Endothelial cell of umbilical vein (primary cell): ENCODE measurements around the gene SRD5A1. TPM values are rescaled to one million over a fixed set of nuclear protein-coding genes. Genes with fewer than 3 reads are reported as not detected.
A peak's percentile ranks its signal among the peaks of the same experiment; 100 is the strongest.

ENCODE experiments used
- BruUV-seq: library from RNA; stranded (reverse); fragments of 400-500 nt; replicated peaks from 2 replicates; lab custom pipeline; 2021; lab: Mats Ljungman, UMichigan
- CTCF ChIA-PET: fragments of 300-600, 350-600 bp; sonication (Branson Sonifier 250); formaldehyde crosslinking; loops from one replicate; lab custom pipeline; 2021; ENCODE audit warnings: antibody characterized with exemption, inconsistent platforms; lab: Charles Lee
- POLR2A ChIA-PET: fragments of 300-600, 350-600 bp; sonication (Branson Sonifier 250); formaldehyde crosslinking; loops from one replicate; lab custom pipeline; 2021; ENCODE audit warnings: antibody characterized with exemption, inconsistent platforms; lab: Charles Lee
- DNase-seq: peaks from one replicate; pipeline ENCODE4 v3.0.0-alpha.2; 2011; ENCODE audit warnings: low read depth, low spot score
- FAIRE-seq: peaks from 2 replicates; lab custom pipeline; 2011; peaks lifted over from hg19 to GRCh38; lab: Jason Lieb, UNC
- H2AFZ ChIP-seq: 2 replicates; pipeline ENCODE4 v1.6.0; 2012; ENCODE audit warnings: low read depth, low read length, control low read depth, inconsistent platforms
- H3K27ac ChIP-seq: 2 replicates; pipeline ENCODE4 v1.5.1; 2011; ENCODE audit warnings: low read depth, mild to moderate bottlenecking, control low read depth, low read length, moderate library complexity; ENCODE audit not compliant: insufficient read depth
- H3K27me3 ChIP-seq, 2 experiments: 2 replicates each; pipeline versions ENCODE4 v1.6.0 to v1.6.1; 2011; ENCODE audit warnings: low read length in 2 of 2, mixed read lengths in 1 of 2; ENCODE audit not compliant: control insufficient read depth in 2 of 2, insufficient read depth in 2 of 2
- H3K36me3 ChIP-seq, 2 experiments: 2 replicates in 1 of 2; 3 replicates in 1 of 2; pipeline ENCODE4 v1.5.1; 2011; ENCODE audit warnings: low read length in 2 of 2, mild to moderate bottlenecking in 1 of 2, moderate library complexity in 1 of 2; ENCODE audit not compliant: control insufficient read depth in 2 of 2, insufficient read depth in 2 of 2; ENCODE audit errors: extremely low read depth in 1 of 2
- H3K4me1 ChIP-seq: 3 replicates; pipeline ENCODE4 v1.5.1; 2011; ENCODE audit warnings: mild to moderate bottlenecking, low read length; ENCODE audit not compliant: control insufficient read depth, insufficient read depth; ENCODE audit errors: extremely low read depth
- H3K4me2 ChIP-seq: 2 replicates; pipeline ENCODE4 v1.6.1; 2011; ENCODE audit warnings: low read length, control low read depth, mixed read lengths; ENCODE audit not compliant: insufficient read depth
- H3K4me3 ChIP-seq, 3 experiments: fragments of 200-600 bp in 1 of 3; sonication (generic), shearing (Covaris generic) in 1 of 3; replicated peaks in 1 of 3; 2 replicates each; pipeline ENCODE4 v1.5.1; 2011 to 2016; ENCODE audit warnings: control low read depth in 3 of 3, low read length in 3 of 3, mild to moderate bottlenecking in 2 of 3, inconsistent platforms in 1 of 3, low read depth in 1 of 3, moderate library complexity in 1 of 3; ENCODE audit not compliant: insufficient read depth in 1 of 3
- H3K79me2 ChIP-seq: 2 replicates; pipeline ENCODE4 v1.6.0; 2012; ENCODE audit warnings: low read length, inconsistent platforms; ENCODE audit not compliant: control insufficient read depth, insufficient read depth
- H3K9ac ChIP-seq: replicated peaks from 2 replicates; pipeline ENCODE3; 2011; ENCODE audit warnings: low read length, control low read depth; ENCODE audit not compliant: insufficient read depth; ENCODE audit errors: extremely low read depth
- H3K9me1 ChIP-seq: replicated peaks from 3 replicates; pipeline ENCODE4 v1.6.0; 2011; ENCODE audit warnings: mild to moderate bottlenecking, low read length; ENCODE audit not compliant: control insufficient read depth, insufficient read depth; ENCODE audit errors: extremely low read depth
- H3K9me3 ChIP-seq: replicated peaks from 2 replicates; pipeline ENCODE4 v1.5.1; 2012; ENCODE audit warnings: low read length, inconsistent platforms; ENCODE audit not compliant: control insufficient read depth, insufficient read depth
- H4K20me1 ChIP-seq: replicated peaks from 2 replicates; pipeline ENCODE3; 2011; ENCODE audit warnings: mild to moderate bottlenecking, low read length; ENCODE audit not compliant: control insufficient read depth, insufficient read depth; ENCODE audit errors: extremely low read depth
- EZH2 ChIP-seq: IDR thresholded peaks from 2 replicates; pipeline ENCODE4 v1.6.1; 2012; ENCODE audit warnings: borderline replicate concordance, low read depth, mild to moderate bottlenecking, moderate library complexity, low read length, inconsistent platforms; ENCODE audit not compliant: severe bottlenecking
- FOS ChIP-seq: IDR thresholded peaks from 2 replicates; pipeline ENCODE4 v1.6.1; 2011; ENCODE audit warnings: mild to moderate bottlenecking, low read length, moderate library complexity, borderline replicate concordance; ENCODE audit not compliant: insufficient read depth
- GATA2 ChIP-seq: IDR thresholded peaks from 2 replicates; pipeline ENCODE4 v1.7.0; 2011; ENCODE audit warnings: low read depth, mild to moderate bottlenecking, moderate library complexity, mixed read lengths, low read length; ENCODE audit not compliant: insufficient read length, insufficient read depth
- JUN ChIP-seq: IDR thresholded peaks from 2 replicates; pipeline ENCODE4 v1.6.1; 2011; ENCODE audit warnings: borderline replicate concordance, low read depth; ENCODE audit not compliant: insufficient read length, insufficient read depth
- MYC ChIP-seq: IDR thresholded peaks from one replicate; pipeline ENCODE4 v1.6.1; 2011; ENCODE audit warnings: mild to moderate bottlenecking, low read depth, low read length
- POLR2A ChIP-seq: IDR thresholded peaks from 2 replicates; pipeline ENCODE4 v1.6.1; 2012; ENCODE audit warnings: low read depth, mild to moderate bottlenecking, control low read depth, low read length
- POLR2AphosphoS5 ChIP-seq: IDR thresholded peaks from 2 replicates; pipeline ENCODE4 v1.6.1; 2012; ENCODE audit warnings: low read depth, mild to moderate bottlenecking, control low read depth, low read length, moderate library complexity; ENCODE audit not compliant: insufficient read depth
- dilution Hi-C: fragments of 300-500 bp; cut with MboI; formaldehyde crosslinking; loops from one replicate; pipeline ENCODE4 v1.15.0; 2019; ENCODE audit warnings: low sequenced_read_pairs; ENCODE audit not compliant: extremely low pct_ligation_motif_present
- intact Hi-C: fragments of 100-400 bp; cut with micrococcal nuclease; formaldehyde crosslinking; loops from one replicate; pipeline ENCODE4 v1.10.0; 2022
- polyA plus RNA-seq, 4 experiments: library from polyadenylated mRNA; depleted of rRNA in 3 of 4; stranded (reverse) in 3 of 4; unstranded in 1 of 4; fragments of >200 nt; gene quantifications; 2 replicates each; pipeline versions ENCODE4 v1.2.1 to v1.2.3, GENCODE V29; 2011 to 2012; ENCODE audit warnings: missing spikeins in 1 of 4
- total RNA-seq: library from RNA; stranded (reverse); gene quantifications from 2 replicates; pipeline ENCODE4 v1.2.3, GENCODE V29; 2021
- TF ChIP-seq, protein P1 (sequence below): IDR thresholded peaks from 2 replicates; pipeline ENCODE4 v1.6.1; 2011; ENCODE audit not compliant: insufficient read depth, insufficient read length
- TF ChIP-seq, protein P2 (sequence below), 2 donors: IDR thresholded peaks; 1 replicate in 1 of 2; 2 replicates in 1 of 2; pipeline ENCODE4 v1.5.1; 2011; ENCODE audit warnings: low read length in 2 of 2, mild to moderate bottlenecking in 2 of 2, moderate library complexity in 2 of 2, control low read depth in 1 of 2, inconsistent platforms in 1 of 2, low read depth in 1 of 2; ENCODE audit not compliant: insufficient read depth in 1 of 2; ENCODE audit errors: extremely low read depth in 1 of 2

The SRD5A1 gene
- total and polyA plus RNA-seq, 2 donors (not counting 3 experiments of a cell fraction or from before 2014, with no cell fraction given): 11.6 to 14.8 TPM

- H3K4me3 ChIP-seq: peak overlapping the region in 2 of 3 experiments; percentile 81 to 82
- H2AFZ ChIP-seq: no peak overlapping the region
- POLR2A ChIA-PET: no interaction called here
- H3K27me3 ChIP-seq: no peaks in the 10 kb centered on the region
- H3K4me2 ChIP-seq: peak overlapping the region; percentile 89
- dilution Hi-C loops (no loop called here), intact Hi-C loops (no loop called here)
- peaks cover 28% of the 10 kb centered on the region for H3K4me1 ChIP-seq
- no peaks in the 10 kb centered on the region for H3K9me3 ChIP-seq
- TF ChIP-seq, protein P1, sequence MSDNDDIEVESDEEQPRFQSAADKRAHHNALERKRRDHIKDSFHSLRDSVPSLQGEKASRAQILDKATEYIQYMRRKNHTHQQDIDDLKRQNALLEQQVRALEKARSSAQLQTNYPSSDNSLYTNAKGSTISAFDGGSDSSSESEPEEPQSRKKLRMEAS: no peak
- TF ChIP-seq GATA2: no peak
- no peak for TF ChIP-seq FOS
- TF ChIP-seq, protein P2, sequence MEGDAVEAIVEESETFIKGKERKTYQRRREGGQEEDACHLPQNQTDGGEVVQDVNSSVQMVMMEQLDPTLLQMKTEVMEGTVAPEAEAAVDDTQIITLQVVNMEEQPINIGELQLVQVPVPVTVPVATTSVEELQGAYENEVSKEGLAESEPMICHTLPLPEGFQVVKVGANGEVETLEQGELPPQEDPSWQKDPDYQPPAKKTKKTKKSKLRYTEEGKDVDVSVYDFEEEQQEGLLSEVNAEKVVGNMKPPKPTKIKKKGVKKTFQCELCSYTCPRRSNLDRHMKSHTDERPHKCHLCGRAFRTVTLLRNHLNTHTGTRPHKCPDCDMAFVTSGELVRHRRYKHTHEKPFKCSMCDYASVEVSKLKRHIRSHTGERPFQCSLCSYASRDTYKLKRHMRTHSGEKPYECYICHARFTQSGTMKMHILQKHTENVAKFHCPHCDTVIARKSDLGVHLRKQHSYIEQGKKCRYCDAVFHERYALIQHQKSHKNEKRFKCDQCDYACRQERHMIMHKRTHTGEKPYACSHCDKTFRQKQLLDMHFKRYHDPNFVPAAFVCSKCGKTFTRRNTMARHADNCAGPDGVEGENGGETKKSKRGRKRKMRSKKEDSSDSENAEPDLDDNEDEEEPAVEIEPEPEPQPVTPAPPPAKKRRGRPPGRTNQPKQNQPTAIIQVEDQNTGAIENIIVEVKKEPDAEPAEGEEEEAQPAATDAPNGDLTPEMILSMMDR (IDR thresholded peaks at IDR 0.05; ENCODE audit: extremely low read depth in 1 of 2, insufficient read depth in 1 of 2, low read depth in 1 of 2, low read length in 2 of 2): no peak
- no peak for TF ChIP-seq POLR2A
- no peak for TF ChIP-seq EZH2
- no peak for TF ChIP-seq JUN
- TF ChIP-seq MYC: no peak
- TF ChIP-seq POLR2AphosphoS5: no peak
- peak; percentile 12 for FAIRE-seq
- DNase-seq: no peak
- peaks cover 69% of the 10 kb centered on the region for H3K79me2 ChIP-seq
- CTCF ChIA-PET: interaction anchor here (1.6 kb wide), 1 partner anchor 29 kb away, joined by 5 read pairs; no protein-coding TSS in a partner anchor
- H3K27ac ChIP-seq: no peak overlapping the region
- H3K9me1 ChIP-seq: no peaks in the 10 kb centered on the region
- peaks cover 5% of the 10 kb centered on the region for H4K20me1 ChIP-seq
- no TSS peak for BruUV-seq
- H3K9ac ChIP-seq: no peak overlapping the region
- H3K36me3 ChIP-seq: peaks cover 0 to 2% of the 10 kb centered on the region in 2 experiments
These were observed 82.8 kb downstream of the SRD5A1 start for GRCh38 chr5:6715758-6716628.
